GM12878 (cell line): Measurements from ENCODE around the gene BFSP1. TPM values are rescaled to one million over a fixed set of nuclear protein-coding genes. Genes with fewer than 3 reads are reported as not detected.

Experiments
- ATAC-seq: fragments of 200-7000 bp; cut with Tn5 transposase; 3 replicates; pipeline ENCODE4 v1.9.1; 2020; ENCODE audit warnings: mild to moderate bottlenecking, moderate library complexity
- BruUV-seq: library from RNA; stranded (reverse); fragments of 400-500 nt; replicated peaks from 2 replicates; lab custom pipeline; 2021; lab: Mats Ljungman, UMichigan
- CTCF ChIA-PET: fragments of 300-600 bp; sonication (Branson Sonifier 250); formaldehyde crosslinking; extraction: SDS; loops from one replicate; lab custom pipeline; 2021; ENCODE audit warnings: inconsistent platforms; lab: Yijun Ruan, JAX
- POLR2A ChIA-PET: fragments of 350-600 bp; formaldehyde crosslinking; extraction: SDS; loops from one replicate; lab custom pipeline; 2021; ENCODE audit warnings: inconsistent platforms; lab: Charles Lee
- RAD21 ChIA-PET: fragments of 300-600 bp; sonication (Branson Sonifier 250); formaldehyde crosslinking; loops from one replicate; lab custom pipeline; 2023; ENCODE audit warnings: antibody characterized with exemption; ENCODE audit not compliant: unreplicated experiment; lab: Charles Lee
- SMC1A ChIA-PET: fragments of 300-600 bp; sonication (Branson Sonifier 250); formaldehyde crosslinking; loops from one replicate; lab custom pipeline; 2023; ENCODE audit not compliant: unreplicated experiment, uncharacterized antibody; lab: Charles Lee
- DNase-seq: peaks from one replicate; pipeline ENCODE4 v3.0.0-alpha.2; 2011; ENCODE audit warnings: low read depth, low spot score
- FAIRE-seq: peaks from 3 replicates; lab custom pipeline; 2011; peaks lifted over from hg19 to GRCh38; lab: Jason Lieb, UNC
- H2AFZ ChIP-seq: 2 replicates; pipeline ENCODE4 v1.6.0; 2011; ENCODE audit warnings: low read depth, low read length, control low read depth; ENCODE audit not compliant: control insufficient read depth
- H3K27ac ChIP-seq: 2 replicates; pipeline ENCODE4 v1.5.1; 2011; ENCODE audit warnings: control low read depth; ENCODE audit not compliant: control insufficient read depth, insufficient read depth
- H3K27me3 ChIP-seq, 2 experiments: replicated peaks in 1 of 2; 2 replicates each; pipeline versions ENCODE4 v1.6.0 to v1.6.1; 2011; ENCODE audit warnings: low read length in 1 of 2; ENCODE audit not compliant: control insufficient read depth in 2 of 2, insufficient read depth in 2 of 2
- H3K36me3 ChIP-seq, 2 experiments: 2 replicates each; pipeline ENCODE4 v1.5.1; 2011; ENCODE audit warnings: low read length in 1 of 2; ENCODE audit not compliant: control insufficient read depth in 2 of 2, insufficient read depth in 2 of 2
- H3K4me1 ChIP-seq: 2 replicates; pipeline ENCODE4 v1.6.1; 2011; ENCODE audit warnings: mild to moderate bottlenecking, low read length, moderate library complexity, mixed read lengths; ENCODE audit not compliant: control insufficient read depth, insufficient read depth
- H3K4me2 ChIP-seq: 2 replicates; pipeline ENCODE4 v1.6.0; 2011; ENCODE audit warnings: control low read depth; ENCODE audit not compliant: control insufficient read depth, insufficient read depth
- H3K4me3 ChIP-seq: fragments of 200-600 bp; sonication (generic); 2 replicates; pipeline ENCODE4 v1.5.1; 2016
- H3K79me2 ChIP-seq: 2 replicates; pipeline ENCODE4 v1.6.0; 2011; ENCODE audit warnings: low read length; ENCODE audit not compliant: control insufficient read depth, insufficient read depth
- H3K9ac ChIP-seq: 2 replicates; pipeline ENCODE4 v1.8.0; 2011; ENCODE audit warnings: low read length, control low read depth, mixed read lengths; ENCODE audit not compliant: control insufficient read depth, insufficient read depth
- H3K9me3 ChIP-seq: replicated peaks from 3 replicates; pipeline ENCODE4 v1.5.1; 2011; ENCODE audit warnings: mild to moderate bottlenecking, low read length; ENCODE audit not compliant: control insufficient read depth, insufficient read depth
- H4K20me1 ChIP-seq: 2 replicates; pipeline ENCODE4 v1.6.0; 2011; ENCODE audit not compliant: control insufficient read depth, insufficient read depth
- BACH1 ChIP-seq: fragments of 450-650 bp; IDR thresholded peaks from 2 replicates; pipeline ENCODE4 v1.6.1; 2017; ENCODE audit warnings: mild to moderate bottlenecking, borderline replicate concordance
- BHLHE40 ChIP-seq, 2 experiments: fragments of 450-650 bp in 1 of 2; IDR thresholded peaks; 2 replicates each; pipeline ENCODE4 v1.6.1; 2011 to 2017; ENCODE audit warnings: low read depth in 2 of 2, borderline replicate concordance in 1 of 2, improper control_type of control experiment in 1 of 2, low read length in 1 of 2, mild to moderate bottlenecking in 1 of 2
- EGR1 ChIP-seq, 2 experiments: IDR thresholded peaks; 1 replicate in 1 of 2; 2 replicates in 1 of 2; pipeline ENCODE4 v1.6.1; 2011 to 2012; ENCODE audit warnings: low read depth in 2 of 2, low read length in 2 of 2, borderline replicate concordance in 1 of 2, mild to moderate bottlenecking in 1 of 2, moderate library complexity in 1 of 2
- SUPT20H ChIP-seq: IDR thresholded peaks from 2 replicates; pipeline ENCODE4 v1.6.1; 2011; ENCODE audit warnings: low read depth, mild to moderate bottlenecking, low read length, moderate library complexity, borderline replicate concordance; ENCODE audit not compliant: control insufficient read depth
- ZBTB33 ChIP-seq: fragments of 450-650 bp; IDR thresholded peaks from 2 replicates; pipeline ENCODE4 v1.6.1; 2017; ENCODE audit warnings: mild to moderate bottlenecking
- ZBTB40 ChIP-seq: fragments of 450-650 bp; IDR thresholded peaks from 2 replicates; pipeline ENCODE4 v1.6.1; 2016; ENCODE audit warnings: mild to moderate bottlenecking, moderate library complexity, borderline replicate concordance
- WGBS: methylation state at CpG from one replicate; pipeline ENCODE4 v1.1.6; 2016; ENCODE audit warnings: low lambda C conversion rate; ENCODE audit not compliant: insufficient replicate concordance, insufficient coverage; ENCODE audit errors: missing lambda C conversion rate; 5-methylcytosine and 5-hydroxymethylcytosine counted together
- in situ Hi-C: fragments of 300-500 bp; cut with MboI; formaldehyde crosslinking; loops from 9 replicates; pipeline ENCODE4 v1.14.3; 2018; ENCODE audit warnings: mixed read lengths
- intact Hi-C: fragments of 100-400 bp; cut with micrococcal nuclease; formaldehyde crosslinking; loops from one replicate; pipeline ENCODE4 v1.14.2; 2022; ENCODE audit not compliant: unreplicated experiment
- polyA plus RNA-seq, 11 experiments: library from polyadenylated mRNA; depleted of rRNA in 4 of 11; unstranded in 6 of 11; stranded (reverse) in 5 of 11; fragments of >200 nt; fragmentation: Nextera tagmentation in 4 of 11; fragmentation: Illumina TruSeq in 1 of 11; extraction: Ambion mirVana in 4 of 11; extraction: Trizol in 1 of 11; gene quantifications; 1 replicate in 1 of 11; 2 replicates in 10 of 11; pipeline versions ENCODE4 v1.2.1 to v1.2.3, GENCODE V29; 2011 to 2016; ENCODE audit warnings: inconsistent platforms in 2 of 11, missing spikeins in 2 of 11, low read depth in 1 of 11
- total RNA-seq, 4 experiments: library from RNA; depleted of rRNA in 3 of 4; stranded (reverse); fragments of >200 nt in 3 of 4; fragmentation: Illumina TruSeq in 1 of 4; extraction: Trizol in 1 of 4; gene quantifications; 2 replicates each; pipeline versions ENCODE4 v1.2.1 to v1.2.3, GENCODE V29; 2013 to 2021

The BFSP1 gene
- total and polyA plus RNA-seq, 10 of the 15 experiments (the other 5 are each of a cell fraction or from before 2014, with no cell fraction given): 0.06 to 0.22 (median 0.11) TPM; not detected in 3

GRCh38 chr20:17568045-17568788, 37.0 kb upstream of the BFSP1 start:
- Histone ChIP-seq H3K4me1 (peaks cover 4% of the 10 kb centered on the region), H3K36me3 (no peaks in the 10 kb centered on the region), H2AFZ (no peak overlapping the region), H3K9ac (no peak overlapping the region), H3K27me3 (no peaks in the 10 kb centered on the region), H4K20me1 (no peaks in the 10 kb centered on the region), H3K27ac (no peak overlapping the region), H3K9me3 (no peaks in the 10 kb centered on the region), H3K4me3 (no peak overlapping the region), H3K79me2 (peaks cover 11% of the 10 kb centered on the region), H3K4me2 (no peak overlapping the region)
- in situ Hi-C loops (no loop called here), intact Hi-C loops (no loop called here)
- SMC1A ChIA-PET: no interaction called here
- WGBS: 26% methylated on average over 6 of the region's 6 CpGs
- POLR2A ChIA-PET: no interaction called here
- ATAC-seq: no peak
- DNase-seq: no peak
- TF ChIP-seq ZBTB33: no peak
- no peak for TF ChIP-seq BHLHE40 (IDR thresholded peaks at IDR 0.05; ENCODE audit: borderline replicate concordance in 1 of 2, low read depth in 2 of 2, low read length in 1 of 2)
- TF ChIP-seq ZBTB40: no peak
- no peak for TF ChIP-seq SUPT20H
- no peak for TF ChIP-seq EGR1 (IDR thresholded peaks at IDR 0.05; ENCODE audit: borderline replicate concordance in 1 of 2, low read depth in 2 of 2, low read length in 2 of 2)
- TF ChIP-seq BACH1: no peak
- no peak for FAIRE-seq
- RAD21 ChIA-PET: no interaction called here
- CTCF ChIA-PET: no interaction called here
- BruUV-seq: no TSS peak
